A549 treated with AZD2906 at 1 μM for 4 hours (cell line): ENCODE measurements around the gene TNIK. TPM values are rescaled to one million over a fixed set of nuclear protein-coding genes. Genes with fewer than 3 reads are reported as not detected.

Experiments used
- total RNA-seq: library from RNA; stranded (reverse); fragments of 200-300 nt; extraction: Qiagen RNA extraction; gene quantifications from 5 replicates; pipeline ENCODE4 v1.2.3, GENCODE V29; 2022

The TNIK gene
- 1.9 to 2.1 TPM (median 2.0 TPM) in 5 replicates for total RNA-seq

DNA sequence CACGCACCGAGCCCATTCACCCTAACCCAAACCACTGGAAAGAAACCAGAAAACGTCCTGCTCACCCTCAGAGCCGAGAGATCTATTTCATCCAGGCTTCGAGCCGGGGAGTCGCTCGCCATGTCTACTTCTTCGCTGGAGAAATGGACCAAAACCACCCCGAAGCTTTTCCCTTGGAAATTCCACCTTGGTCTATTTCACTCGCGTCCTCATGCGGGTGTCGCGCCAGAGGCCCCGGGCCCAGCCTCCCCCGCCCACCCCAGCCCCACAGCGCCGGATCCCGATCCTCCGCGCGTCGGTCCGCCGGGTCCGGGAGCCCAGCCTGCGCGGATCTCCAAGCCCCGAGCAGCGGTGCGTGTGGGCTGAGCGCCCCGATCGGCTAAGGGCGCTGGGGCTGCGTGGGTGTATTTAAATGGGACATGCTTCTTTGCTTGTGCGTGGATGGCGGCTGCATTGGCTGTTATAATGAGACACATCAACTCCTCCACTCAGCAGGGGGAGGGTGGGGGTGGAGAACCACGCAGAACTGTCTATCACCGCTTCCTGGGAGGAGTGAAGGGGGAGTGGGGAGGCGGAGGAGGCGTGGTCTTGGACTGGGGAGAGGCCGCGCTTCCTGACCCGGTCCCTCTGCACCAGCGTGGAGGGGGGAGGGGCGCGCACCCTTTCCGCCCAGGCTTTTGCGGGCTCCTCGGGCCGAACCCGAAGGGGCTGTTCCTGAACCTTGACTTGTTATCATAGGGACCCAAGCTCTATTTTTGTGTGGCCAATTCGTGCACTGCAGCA is at the start of gene TNIK:
Gene TNIK, minus strand, starts transcription at position 464 of the 783 bp plus-strand sequence. Its CDS starts 342 bp downstream, at position 122.

DNA sequence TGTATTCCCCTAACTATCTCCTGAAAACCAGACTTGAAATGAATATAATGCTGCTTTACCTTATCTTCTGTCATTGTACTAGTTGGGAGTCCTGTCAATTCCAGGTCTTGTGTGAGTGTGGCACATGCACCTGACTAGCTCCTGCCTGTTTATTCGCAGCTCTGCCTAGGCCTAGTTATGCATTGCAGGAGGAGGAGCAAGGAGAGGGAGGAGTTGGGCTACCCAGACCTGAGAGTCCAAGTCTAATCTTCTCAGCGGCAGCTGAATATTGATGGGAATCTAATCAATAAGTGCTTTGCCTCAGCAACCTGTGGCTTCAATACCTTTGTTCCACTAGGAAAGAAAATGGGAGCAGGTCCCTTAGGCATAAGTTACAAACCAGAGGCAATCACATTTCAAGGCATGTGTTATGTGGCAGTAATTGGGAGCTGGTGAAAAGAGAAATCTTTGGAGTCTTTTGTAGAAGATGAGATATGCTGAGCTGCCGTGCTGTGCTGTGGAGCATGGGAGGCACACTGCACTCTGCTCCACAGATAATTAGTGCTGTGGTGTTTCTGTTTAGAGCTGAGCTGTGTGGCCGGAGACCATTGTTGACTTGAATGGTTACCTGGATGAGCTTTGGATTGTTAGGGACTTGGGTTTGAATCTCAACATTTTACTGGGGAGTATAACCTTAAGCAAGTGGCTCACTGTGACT is 433.5 kb downstream of the TNIK start, which contains the start of gene SLC2A2:
Gene SLC2A2, minus strand, starts transcription at position 124 of the 697 bp plus-strand sequence. Its CDS starts 50 bp downstream, at position 74.

